PC-3 (cell line): ENCODE measurements around the gene GPC5. TPM values are rescaled to one million over a fixed set of nuclear protein-coding genes. Genes with fewer than 3 reads are reported as not detected.

ENCODE experiments used
- ATAC-seq: fragments of 200-7000 bp; cut with Tn5 transposase; 2 replicates; pipeline ENCODE4 v1.9.1; 2020; ENCODE audit warnings: mild to moderate bottlenecking, moderate library complexity
- BruUV-seq: library from RNA; stranded (reverse); fragments of 400-500 nt; replicated peaks from 2 replicates; lab custom pipeline; 2021; lab: Mats Ljungman, UMichigan
- CTCF ChIA-PET: fragments of 300-600 bp; sonication (Branson Sonifier 250); formaldehyde crosslinking; loops from one replicate; lab custom pipeline; 2022; ENCODE audit warnings: antibody characterized with exemption; lab: Charles Lee
- POLR2A ChIA-PET: fragments of 300-600 bp; sonication (Branson Sonifier 250); formaldehyde crosslinking; loops from one replicate; lab custom pipeline; 2022; ENCODE audit warnings: antibody characterized with exemption; ENCODE audit not compliant: unreplicated experiment; lab: Charles Lee
- DNase-seq: peaks from one replicate; pipeline ENCODE4 v3.0.0-alpha.2; 2015
- H2AFZ ChIP-seq: fragments of 300-600 bp; sonication (generic); 2 replicates; pipeline ENCODE4 v1.6.0; 2016; ENCODE audit warnings: antibody characterized with exemption, low read length
- H3F3A ChIP-seq: fragments of 300-600 bp; sonication (generic); one replicate; pipeline ENCODE4 v1.6.0; 2017; ENCODE audit warnings: antibody characterized with exemption, low read length, control low read depth, mild to moderate bottlenecking; ENCODE audit not compliant: unreplicated experiment
- H3K27ac ChIP-seq: fragments of 300-600 bp; sonication (generic); 2 replicates; pipeline ENCODE4 v1.5.1; 2016; ENCODE audit warnings: mild to moderate bottlenecking, low read length
- H3K27me3 ChIP-seq: fragments of 300-600 bp; sonication (generic); 2 replicates; pipeline ENCODE4 v1.6.1; 2016; ENCODE audit warnings: low read length, mixed read lengths
- H3K36me3 ChIP-seq: fragments of 300-600 bp; sonication (generic); 2 replicates; pipeline ENCODE4 v1.6.1; 2016; ENCODE audit warnings: low read depth, mixed run types, low read length, mixed read lengths
- H3K4me1 ChIP-seq: fragments of 300-600 bp; sonication (generic); 2 replicates; pipeline ENCODE4 v1.5.1; 2016; ENCODE audit warnings: low read length; ENCODE audit not compliant: insufficient read depth
- H3K4me2 ChIP-seq: fragments of 300-600 bp; sonication (generic); 2 replicates; pipeline ENCODE4 v1.6.0; 2016; ENCODE audit warnings: low read length
- H3K4me3 ChIP-seq: fragments of 300-600 bp; sonication (generic); 2 replicates; pipeline ENCODE4 v1.5.1; 2016; ENCODE audit warnings: mild to moderate bottlenecking, low read length, mixed read lengths
- H3K79me2 ChIP-seq: fragments of 300-600 bp; sonication (generic); 2 replicates; pipeline ENCODE4 v1.6.1; 2017; ENCODE audit warnings: low read length, mixed read lengths
- H3K9ac ChIP-seq: fragments of 300-600 bp; sonication (generic); 2 replicates; pipeline ENCODE4 v1.6.0; 2016; ENCODE audit warnings: mild to moderate bottlenecking, low read length
- H3K9me2 ChIP-seq: fragments of 300-600 bp; sonication (generic); replicated peaks from 2 replicates; pipeline ENCODE4 v1.6.1; 2016; ENCODE audit warnings: mixed run types, low read length, mixed read lengths
- H3K9me3 ChIP-seq: fragments of 300-600 bp; sonication (generic); 2 replicates; pipeline ENCODE4 v1.6.1; 2016; ENCODE audit warnings: low read length, mixed read lengths
- H4K20me1 ChIP-seq: fragments of 300-600 bp; sonication (generic); 2 replicates; pipeline ENCODE4 v1.6.1; 2016; ENCODE audit warnings: low read length, mixed read lengths
- CTCF ChIP-seq: fragments of 300-600 bp; sonication (generic); conservative IDR thresholded peaks from 2 replicates; pipeline ENCODE4 v1.5.1; 2017; ENCODE audit warnings: antibody characterized with exemption, low read depth, mild to moderate bottlenecking, low read length
- EZH2 ChIP-seq: fragments of 300-600 bp; sonication (generic); IDR thresholded peaks from one replicate; pipeline ENCODE4 v1.6.1; 2017; ENCODE audit warnings: antibody characterized with exemption, mild to moderate bottlenecking, low read length; ENCODE audit not compliant: unreplicated experiment
- EZH2phosphoT487 ChIP-seq: fragments of 300-600 bp; sonication (generic); IDR thresholded peaks from 2 replicates; pipeline ENCODE4 v1.6.1; 2018; ENCODE audit warnings: mild to moderate bottlenecking, antibody characterized with exemption, low read length, borderline replicate concordance
- intact Hi-C: fragments of 100-400 bp; cut with micrococcal nuclease; formaldehyde crosslinking; loops from 2 replicates; pipeline ENCODE4 v1.9.0; 2023
- total RNA-seq: library from RNA; depleted of rRNA; stranded (reverse); fragments of >200 nt; gene quantifications from 2 replicates; pipeline ENCODE4 v1.2.3, GENCODE V29; 2014

The GPC5 gene
- total RNA-seq, 1 experiment from 2014 or later = not detected

- Histone ChIP-seq H3K4me1 (no peaks in the 10 kb centered on the region), H3K9ac (no peak overlapping the region), H3K27ac (no peak overlapping the region), H3K27me3 (no peaks in the 10 kb centered on the region), H4K20me1 (no peaks in the 10 kb centered on the region), H3K9me3 (no peaks in the 10 kb centered on the region), H2AFZ (no peak overlapping the region), H3K36me3 (no peaks in the 10 kb centered on the region), H3K4me3 (no peak overlapping the region), H3F3A (no peaks in the 10 kb centered on the region), H3K9me2 (no peaks in the 10 kb centered on the region), H3K79me2 (no peaks in the 10 kb centered on the region), H3K4me2 (no peak overlapping the region)
- ATAC-seq = no peak
- CTCF ChIA-PET = no interaction called here
- intact Hi-C loops = no loop called here
- no peak for DNase-seq
- POLR2A ChIA-PET = no interaction called here
- no TSS peak for BruUV-seq
- TF ChIP-seq EZH2 (no peak), EZH2phosphoT487 (no peak), CTCF (no peak)
These were observed 1020.5 kb downstream of the GPC5 start for GRCh38 chr13:92418818-92419412.

GRCh38 chr13:92429231-92429630 lies 1030.8 kb downstream of the GPC5 start:
- ChIA-PET POLR2A (no interaction called here), CTCF (no interaction called here)
- DNase-seq = no peak
- Histone ChIP-seq H3K9me3 (no peaks in the 10 kb centered on the region), H3F3A (no peaks in the 10 kb centered on the region), H4K20me1 (no peaks in the 10 kb centered on the region), H3K4me3 (no peak overlapping the region), H3K9me2 (no peaks in the 10 kb centered on the region), H3K36me3 (no peaks in the 10 kb centered on the region), H3K27me3 (no peaks in the 10 kb centered on the region), H3K79me2 (no peaks in the 10 kb centered on the region), H3K4me2 (no peak overlapping the region), H3K4me1 (no peaks in the 10 kb centered on the region), H2AFZ (no peak overlapping the region), H3K27ac (no peak overlapping the region), H3K9ac (no peak overlapping the region)
- no TSS peak for BruUV-seq
- TF ChIP-seq EZH2phosphoT487 = no peak
- no peak for TF ChIP-seq EZH2
- no peak for TF ChIP-seq CTCF
- intact Hi-C loops = no loop called here
- no peak for ATAC-seq

- no peak for DNase-seq
- Histone ChIP-seq H3K4me1 (no peaks in the 10 kb centered on the region), H2AFZ (no peak overlapping the region), H3F3A (no peaks in the 10 kb centered on the region), H3K9ac (no peak overlapping the region), H3K36me3 (no peaks in the 10 kb centered on the region), H3K4me3 (no peak overlapping the region), H3K9me3 (no peaks in the 10 kb centered on the region), H4K20me1 (no peaks in the 10 kb centered on the region), H3K27ac (no peak overlapping the region), H3K4me2 (no peak overlapping the region), H3K9me2 (no peaks in the 10 kb centered on the region), H3K79me2 (no peaks in the 10 kb centered on the region), H3K27me3 (no peaks in the 10 kb centered on the region)
- intact Hi-C loops = no loop called here
- TF ChIP-seq EZH2 = no peak
- TF ChIP-seq CTCF = no peak
- no peak for TF ChIP-seq EZH2phosphoT487
- no TSS peak for BruUV-seq
- ATAC-seq = no peak
- ChIA-PET POLR2A (no interaction called here), CTCF (no interaction called here)
These were observed 1035.0 kb downstream of the GPC5 start for GRCh38 chr13:92433386-92433785.
